H1 (cell line): ENCODE data around the gene TNC.

Experiments used
- CTCF ChIP-seq, 3 experiments: IDR thresholded peaks; 1 replicate in 2 of 3; 2 replicates in 1 of 3; pipeline versions ENCODE4 v1.5.1 to v1.6.1; 2011; ENCODE audit warnings: low read length in 3 of 3, mild to moderate bottlenecking in 3 of 3, inconsistent platforms in 2 of 3, low read depth in 1 of 3, moderate library complexity in 1 of 3; ENCODE audit not compliant: insufficient read depth in 1 of 3; ENCODE audit errors: control extremely low read depth in 1 of 3
- YY1 ChIP-seq: IDR thresholded peaks from 2 replicates; pipeline ENCODE4 v1.6.1; 2011; ENCODE audit warnings: low read depth, mild to moderate bottlenecking, low read length

GRCh38 chr9:115022760-115023434 lies 95.1 kb downstream of the TNC start:
- no peak for TF ChIP-seq YY1
- TF ChIP-seq CTCF (IDR thresholded peaks at IDR 0.05; ENCODE audit: control extremely low read depth in 1 of 3, insufficient read depth in 1 of 3, low read depth in 1 of 3, low read length in 3 of 3): no peak
